WTC11 (cell line): ENCODE results near the gene CYRIA. TPM values are rescaled to one million over a fixed set of nuclear protein-coding genes. Genes with fewer than 3 reads are reported as not detected.

Source experiments
- ATAC-seq: fragments of 200-7000 bp; cut with Tn5 transposase; 2 replicates; pipeline ENCODE4 v1.10.0; 2021; ENCODE audit warnings: mild to moderate bottlenecking, moderate library complexity
- CTCF ChIA-PET: fragments of 300-600 bp; sonication (Branson Sonifier 250); formaldehyde crosslinking; loops from one replicate; lab custom pipeline; 2021; ENCODE audit warnings: antibody characterized with exemption; lab: Charles Lee
- POLR2A ChIA-PET: fragments of 350-600 bp; sonication (Branson Sonifier 250); formaldehyde crosslinking; loops from one replicate; lab custom pipeline; 2021; ENCODE audit warnings: antibody characterized with exemption; lab: Charles Lee
- DNase-seq: peaks from one replicate; pipeline ENCODE4 v3.0.0; 2021; ENCODE audit warnings: low spot score
- H3K27ac Mint-ChIP-seq: 2 replicates; pipeline ENCODE4 v1.8.0; 2021; ENCODE audit warnings: mixed read lengths
- H3K27me3 Mint-ChIP-seq: 2 replicates; pipeline ENCODE4 v1.8.0; 2021; ENCODE audit warnings: low read depth, mild to moderate bottlenecking, moderate library complexity, mixed read lengths
- H3K36me3 Mint-ChIP-seq: 2 replicates; pipeline ENCODE4 v1.8.0; 2021; ENCODE audit warnings: mixed read lengths
- H3K4me1 Mint-ChIP-seq: 2 replicates; pipeline ENCODE4 v1.8.0; 2022; ENCODE audit warnings: mixed read lengths
- H3K4me3 Mint-ChIP-seq: 2 replicates; pipeline ENCODE4 v1.8.0; 2021; ENCODE audit warnings: mild to moderate bottlenecking, moderate library complexity, mixed read lengths
- H3K9me3 Mint-ChIP-seq: 2 replicates; pipeline ENCODE4 v1.8.0; 2021; ENCODE audit warnings: mixed read lengths
- CBFB ChIP-seq: sonication (generic); formaldehyde crosslinking; IDR thresholded peaks from 2 replicates; pipeline ENCODE4 v1.8.1; 2022; ENCODE audit warnings: mild to moderate bottlenecking, low read depth, missing genetic modification reagents
- E2F1 ChIP-seq: sonication (generic); formaldehyde crosslinking; IDR thresholded peaks from 2 replicates; pipeline ENCODE4 v1.8.0; 2022; ENCODE audit warnings: mild to moderate bottlenecking, missing genetic modification reagents
- EMX1 ChIP-seq: fragments of 250-450 bp; sonication (Bioruptor Pico); IDR thresholded peaks from 2 replicates; pipeline ENCODE4 v1.8.0; 2021; ENCODE audit warnings: mild to moderate bottlenecking
- GABPB1 ChIP-seq: sonication (generic); formaldehyde crosslinking; IDR thresholded peaks from 2 replicates; pipeline ENCODE4 v1.8.1; 2023; ENCODE audit warnings: mild to moderate bottlenecking, missing genetic modification reagents
- GTF2I ChIP-seq: fragments of 250-450 bp; sonication (Bioruptor Pico); conservative IDR thresholded peaks from 2 replicates; pipeline ENCODE4 v1.4.0; 2021; ENCODE audit warnings: mild to moderate bottlenecking
- HMGA2 ChIP-seq: fragments of 250-450 bp; sonication (Bioruptor Pico); IDR thresholded peaks from 2 replicates; pipeline ENCODE4 v1.4.0; 2021; ENCODE audit warnings: mild to moderate bottlenecking, moderate library complexity
- HMGXB4 ChIP-seq: sonication (generic); formaldehyde crosslinking; IDR thresholded peaks from 2 replicates; pipeline ENCODE4 v1.8.1; 2023; ENCODE audit warnings: mild to moderate bottlenecking, moderate library complexity, missing genetic modification reagents
- IRF1 ChIP-seq: sonication (generic); formaldehyde crosslinking; IDR thresholded peaks from 2 replicates; pipeline ENCODE4 v1.8.0; 2023; ENCODE audit warnings: missing genetic modification reagents
- JAZF1 ChIP-seq: fragments of 250-450 bp; sonication (Bioruptor Pico); IDR thresholded peaks from 2 replicates; pipeline ENCODE4 v1.9.0; 2021; ENCODE audit warnings: moderate library complexity, mild to moderate bottlenecking, inconsistent platforms
- MYBL2 ChIP-seq: sonication (generic); formaldehyde crosslinking; IDR thresholded peaks from 2 replicates; pipeline ENCODE4 v1.8.1; 2023; ENCODE audit warnings: mild to moderate bottlenecking, moderate library complexity, missing genetic modification reagents
- NR1H2 ChIP-seq: sonication (generic); formaldehyde crosslinking; IDR thresholded peaks from 2 replicates; pipeline ENCODE4 v1.9.0; 2021; ENCODE audit warnings: mild to moderate bottlenecking, moderate library complexity, missing genetic modification reagents
- NR3C1 ChIP-seq: sonication (generic); formaldehyde crosslinking; conservative IDR thresholded peaks from 2 replicates; pipeline ENCODE4 v1.8.1; 2023; ENCODE audit warnings: low read depth, mild to moderate bottlenecking, missing genetic modification reagents
- PRDM15 ChIP-seq: sonication (generic); formaldehyde crosslinking; IDR thresholded peaks from 2 replicates; pipeline ENCODE4 v1.8.0; 2022; ENCODE audit warnings: missing genetic modification reagents
- RORB ChIP-seq: fragments of 250-450 bp; sonication (Bioruptor Pico); IDR thresholded peaks from 2 replicates; pipeline ENCODE4 v1.9.0; 2021; ENCODE audit warnings: mild to moderate bottlenecking
- TP53 ChIP-seq: sonication (generic); formaldehyde crosslinking; IDR thresholded peaks from 2 replicates; pipeline ENCODE4 v1.8.1; 2023; ENCODE audit warnings: mild to moderate bottlenecking, missing genetic modification reagents
- ZNF263 ChIP-seq: sonication (generic); formaldehyde crosslinking; IDR thresholded peaks from 2 replicates; pipeline ENCODE4 v1.8.1; 2022; ENCODE audit warnings: low read depth, mild to moderate bottlenecking, moderate library complexity, missing genetic modification reagents
- ZNF317 ChIP-seq: sonication (generic); formaldehyde crosslinking; IDR thresholded peaks from 2 replicates; pipeline ENCODE4 v1.8.1; 2023; ENCODE audit warnings: low read depth, mild to moderate bottlenecking, moderate library complexity, missing genetic modification reagents, borderline replicate concordance
- ZNF396 ChIP-seq: fragments of 250-450 bp; sonication (Bioruptor Pico); IDR thresholded peaks from 2 replicates; pipeline ENCODE4 v1.8.0; 2021; ENCODE audit warnings: mild to moderate bottlenecking, moderate library complexity, borderline replicate concordance
- ZNF416 ChIP-seq: fragments of 250-450 bp; sonication (Bioruptor Pico); IDR thresholded peaks from 2 replicates; pipeline ENCODE4 v1.9.0; 2021; ENCODE audit warnings: mild to moderate bottlenecking, inconsistent platforms
- ZNF423 ChIP-seq: fragments of 250-450 bp; sonication (Bioruptor Pico); IDR thresholded peaks from 2 replicates; pipeline ENCODE4 v2.1.2; 2022; ENCODE audit warnings: mild to moderate bottlenecking, moderate library complexity
- ZNF425 ChIP-seq: fragments of 250-450 bp; sonication (Bioruptor Pico); conservative IDR thresholded peaks from 2 replicates; pipeline ENCODE4 v1.9.0; 2021; ENCODE audit warnings: mild to moderate bottlenecking
- ZNF671 ChIP-seq: fragments of 250-450 bp; sonication (Bioruptor Pico); IDR thresholded peaks from 2 replicates; pipeline ENCODE4 v1.8.0; 2021; ENCODE audit warnings: mild to moderate bottlenecking
- total RNA-seq: library from RNA; stranded (reverse); gene quantifications from 3 replicates; pipeline ENCODE4 v1.2.3, GENCODE V29; 2021

The CYRIA gene
- total RNA-seq, 1 experiment from 2014 or later = 8.3 TPM

GRCh38 chr2:16629044-16629443, 36.6 kb downstream of the CYRIA start:
- Mint-ChIP-seq H3K36me3 (no peaks in the 10 kb centered on the region), H3K4me1 (peaks cover 52% of the 10 kb centered on the region), H3K4me3 (no peak overlapping the region), H3K27ac (0 out of 2 replicates have a peak overlapping the region, but pooled peaks have one; percentile 24), H3K27me3 (no peaks in the 10 kb centered on the region), H3K9me3 (no peaks in the 10 kb centered on the region)
- TF ChIP-seq RORB (CRISPR knock-in tag) (no peak), EMX1 (CRISPR knock-in tag) (no peak), HMGXB4 (CRISPR knock-in tag) (no peak), ZNF396 (CRISPR knock-in tag) (no peak), HMGA2 (no peak), PRDM15 (no peak), NR1H2 (CRISPR knock-in tag) (no peak), ZNF425 (no peak), ZNF671 (CRISPR knock-in tag) (no peak)
- ATAC-seq (no peak), DNase-seq (no peak)
- CTCF ChIA-PET = interaction anchor here (0.5 to 2.0 kb wide), 7 partner anchors 10 to 1067 kb away, joined by 3 to 5 read pairs (median 4); no protein-coding TSS in a partner anchor
- POLR2A ChIA-PET = no interaction called here

- Mint-ChIP-seq H3K4me1 (peaks cover 52% of the 10 kb centered on the region), H3K36me3 (no peaks in the 10 kb centered on the region), H3K9me3 (no peaks in the 10 kb centered on the region), H3K4me3 (no peak overlapping the region), H3K27ac (no peak overlapping the region), H3K27me3 (no peaks in the 10 kb centered on the region)
- ATAC-seq (no peak), DNase-seq (no peak)
- POLR2A ChIA-PET = no interaction called here
- TF ChIP-seq RORB (CRISPR knock-in tag) (no peak), JAZF1 (CRISPR knock-in tag) (no peak), ZNF317 (CRISPR knock-in tag) (no peak), GABPB1 (CRISPR knock-in tag) (no peak), GTF2I (CRISPR knock-in tag) (no peak), ZNF416 (CRISPR knock-in tag) (no peak), MYBL2 (no peak), NR3C1 (CRISPR knock-in tag) (no peak), ZNF263 (CRISPR knock-in tag) (no peak), HMGA2 (no peak), E2F1 (CRISPR knock-in tag) (no peak), CBFB (CRISPR knock-in tag) (no peak), IRF1 (CRISPR knock-in tag) (no peak), ZNF423 (no peak), TP53 (CRISPR knock-in tag) (no peak)
- CTCF ChIA-PET = no interaction called here
These were observed 37.3 kb downstream of the CYRIA start for GRCh38 chr2:16628314-16628713.
